C1 segment of cervical spinal cord (tissue), 14 donors: ENCODE measurements around the gene GYS1.
"Not testable (repeated sequence)": the region's sequence is repeated elsewhere in the genome, so short reads cannot be mapped to it uniquely, and the experiment has no call there.

Source experiments
- DNase-seq, 14 donors: peaks; one replicate each; lab custom pipeline; 2025; lab: John Stamatoyannopoulos, UW

The GYS1 gene

GRCh38 chr19:48943081-48943480, 50.0 kb downstream of the GYS1 start:
- DNase-seq: no peak

GRCh38 chr19:48940902-48941301, 52.2 kb downstream of the GYS1 start:
- DNase-seq: no peak

DNA sequence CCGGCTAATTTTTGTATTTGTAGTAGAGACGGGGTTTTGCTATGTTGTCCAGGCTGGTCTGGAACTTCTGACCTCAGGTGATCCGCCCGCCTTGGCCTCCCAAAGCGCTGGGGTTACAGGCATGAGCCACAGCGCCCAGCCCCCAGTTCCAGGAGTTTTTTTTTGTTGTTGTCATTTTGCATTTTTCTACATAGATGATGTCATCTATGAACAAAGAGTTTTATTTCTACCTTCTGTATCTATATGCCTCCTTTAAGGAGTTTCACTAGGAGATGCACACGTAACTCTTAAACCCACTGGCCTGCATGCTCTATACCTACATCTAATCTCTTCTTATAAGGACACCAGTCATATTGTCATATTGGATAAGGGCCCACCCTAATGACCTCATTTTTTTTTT, 54.9 kb downstream of the GYS1 start:
- no peak for DNase-seq

DNA sequence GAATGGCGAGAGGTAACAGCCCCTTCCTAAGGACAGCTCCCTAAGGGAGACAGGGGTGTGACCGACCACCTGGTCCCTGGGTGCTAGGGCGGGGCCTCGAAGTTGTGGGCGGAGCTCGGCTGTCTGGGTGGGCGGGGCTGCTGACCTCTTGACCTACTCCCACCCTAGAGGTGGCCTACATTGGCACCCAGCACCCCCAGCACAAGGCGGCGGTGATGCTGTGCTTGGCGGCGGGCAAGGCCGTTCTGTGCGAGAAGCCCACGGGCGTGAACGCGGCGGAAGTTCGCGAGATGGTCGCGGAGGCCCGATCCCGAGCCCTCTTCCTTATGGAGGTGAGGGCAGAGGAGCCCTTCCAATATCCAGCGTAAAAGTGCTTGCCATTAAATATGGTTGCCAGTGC, 57.2 kb downstream of the GYS1 start:
- DNase-seq: no peak

DNA sequence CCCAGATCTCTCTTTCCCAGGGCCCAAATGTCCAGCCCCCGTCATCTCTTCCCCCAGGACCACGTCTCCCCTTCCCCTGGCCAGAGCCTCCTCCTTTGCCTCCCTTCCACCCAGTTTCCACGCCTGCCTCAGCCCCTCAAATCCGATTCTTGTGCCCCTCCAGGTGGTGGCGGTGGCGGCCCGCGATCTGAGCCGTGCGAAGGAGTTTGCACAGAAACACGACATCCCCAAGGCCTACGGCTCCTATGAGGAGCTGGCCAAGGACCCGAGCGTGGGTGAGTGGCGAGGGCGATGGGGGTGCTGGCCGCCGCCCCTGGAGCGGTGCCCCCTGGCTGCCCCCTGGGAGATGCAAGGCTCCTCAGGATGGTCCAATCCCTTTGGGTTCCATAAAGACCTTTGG, 58.3 kb downstream of the GYS1 start:
- DNase-seq: no peak

- DNase-seq: peak in 9 of 14 donors; percentile 4 to 78 (median 26)
Measured at GRCh38 chr19:48933382-48933932, 59.7 kb downstream of the GYS1 start, which contains the start of gene DHDH. Gene DHDH (plus strand): TSS chr19:48933699. CDS start chr19:48933722, 23 bp downstream.

DNA sequence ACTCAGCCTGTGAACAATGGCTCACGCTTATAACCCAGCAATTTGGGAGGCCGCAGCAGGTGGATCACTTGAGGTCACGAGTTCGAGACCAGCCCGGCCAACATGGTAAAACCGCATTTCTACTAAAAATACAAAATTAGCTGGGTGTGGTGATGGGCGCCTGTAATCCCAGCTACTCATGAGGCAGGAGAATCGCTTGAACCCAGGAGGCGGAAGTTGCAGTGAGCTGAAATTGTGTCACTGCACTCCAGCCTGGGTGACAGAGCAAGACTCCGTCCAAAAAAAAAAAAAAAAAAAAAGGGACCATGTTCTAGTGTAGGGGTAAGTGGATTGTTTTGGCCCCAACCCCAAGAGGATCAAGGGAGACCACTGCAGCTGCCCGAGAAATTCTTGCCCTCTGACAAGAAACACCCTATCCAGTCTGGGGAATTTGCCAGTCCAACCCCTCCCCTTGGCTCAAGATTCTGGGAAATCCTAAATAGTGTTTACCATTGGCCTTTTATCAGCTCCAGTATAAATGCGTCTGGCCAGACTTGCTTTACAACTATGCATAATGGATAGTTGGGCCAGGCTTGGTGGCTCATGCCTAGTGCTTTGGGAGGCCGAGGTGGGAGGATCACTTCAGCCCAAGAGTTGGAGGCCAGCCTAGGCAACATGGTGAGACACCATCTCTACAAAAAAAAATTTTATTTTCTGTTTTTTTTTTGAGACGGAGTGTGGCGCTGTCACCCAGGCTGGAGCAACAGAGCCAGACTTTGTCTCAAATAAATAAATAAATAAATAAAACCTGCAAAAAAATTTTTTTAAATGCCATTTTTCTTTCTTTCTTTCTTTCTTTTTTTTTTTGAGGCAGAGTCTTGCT, 64.7 kb downstream of the GYS1 start:
- DNase-seq: no peak

DNA sequence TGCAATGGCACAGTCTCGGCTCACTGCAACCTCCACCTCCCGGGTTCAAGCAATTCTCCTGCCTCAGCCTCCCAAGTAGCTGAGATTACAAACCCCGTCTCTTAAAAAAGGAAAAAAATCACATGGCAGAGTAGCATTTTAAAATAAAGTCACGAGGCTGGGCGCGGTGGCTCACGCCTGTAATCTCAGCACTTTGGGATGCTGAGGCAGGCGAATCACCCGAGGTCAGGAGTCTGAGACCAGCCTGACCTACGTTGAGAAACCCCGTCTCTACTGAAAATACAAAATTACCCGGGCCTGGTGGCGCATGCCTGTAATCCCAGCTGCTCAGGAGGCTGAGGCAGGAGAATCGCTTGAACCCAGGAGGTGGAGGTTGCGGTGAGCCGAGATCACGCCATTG, 65.4 kb downstream of the GYS1 start:
- DNase-seq: not testable (repeated sequence)

- peak in 7 of 14 donors; percentile 2 to 42 (median 14) for DNase-seq
Measured at GRCh38 chr19:48926909-48927308, 66.2 kb downstream of the GYS1 start.

GRCh38 chr19:48925890-48926289, 67.2 kb downstream of the GYS1 start:
- not testable (repeated sequence) for DNase-seq

- no peak for DNase-seq
Measured at GRCh38 chr19:48925240-48925843, 67.8 kb downstream of the GYS1 start.

DNA sequence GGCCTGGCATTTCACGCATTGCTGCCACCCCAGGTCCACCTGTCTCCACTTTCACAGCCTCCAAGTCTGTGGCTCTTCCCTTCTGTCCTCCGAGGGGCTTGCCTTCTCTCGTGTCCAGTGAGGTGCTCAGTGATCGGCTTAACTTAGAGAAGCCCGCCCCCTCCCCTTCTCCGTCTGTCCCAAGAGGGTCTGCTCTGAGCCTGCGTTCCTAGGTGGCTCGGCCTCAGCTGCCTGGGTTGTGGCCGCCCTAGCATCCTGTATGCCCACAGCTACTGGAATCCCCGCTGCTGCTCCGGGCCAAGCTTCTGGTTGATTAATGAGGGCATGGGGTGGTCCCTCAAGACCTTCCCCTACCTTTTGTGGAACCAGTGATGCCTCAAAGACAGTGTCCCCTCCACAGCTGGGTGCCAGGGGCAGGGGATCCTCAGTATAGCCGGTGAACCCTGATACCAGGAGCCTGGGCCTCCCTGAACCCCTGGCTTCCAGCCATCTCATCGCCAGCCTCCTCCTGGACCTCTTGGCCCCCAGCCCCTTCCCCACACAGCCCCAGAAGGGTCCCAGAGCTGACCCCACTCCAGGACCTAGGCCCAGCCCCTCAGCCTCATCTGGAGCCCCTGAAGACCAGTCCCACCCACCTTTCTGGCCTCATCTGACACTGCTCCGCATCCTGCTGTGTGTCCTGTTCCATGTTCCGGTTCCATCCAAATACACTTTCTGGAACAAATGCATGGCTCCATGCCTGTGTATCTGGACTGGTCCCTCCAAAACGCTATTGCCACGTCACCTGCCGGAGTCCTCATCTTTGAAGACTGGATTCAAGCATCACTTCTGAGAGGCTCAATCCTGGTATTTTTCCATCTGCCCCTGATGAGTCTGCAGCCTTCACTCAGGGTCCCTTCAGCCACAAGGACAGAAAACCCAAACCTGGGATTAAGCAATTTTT, 70.3 kb downstream of the GYS1 start:
- DNase-seq: peak in 1 of 14 donors; percentile 54

GRCh38 chr19:48921721-48922500, 71.2 kb downstream of the GYS1 start:
- no peak for DNase-seq

DNA sequence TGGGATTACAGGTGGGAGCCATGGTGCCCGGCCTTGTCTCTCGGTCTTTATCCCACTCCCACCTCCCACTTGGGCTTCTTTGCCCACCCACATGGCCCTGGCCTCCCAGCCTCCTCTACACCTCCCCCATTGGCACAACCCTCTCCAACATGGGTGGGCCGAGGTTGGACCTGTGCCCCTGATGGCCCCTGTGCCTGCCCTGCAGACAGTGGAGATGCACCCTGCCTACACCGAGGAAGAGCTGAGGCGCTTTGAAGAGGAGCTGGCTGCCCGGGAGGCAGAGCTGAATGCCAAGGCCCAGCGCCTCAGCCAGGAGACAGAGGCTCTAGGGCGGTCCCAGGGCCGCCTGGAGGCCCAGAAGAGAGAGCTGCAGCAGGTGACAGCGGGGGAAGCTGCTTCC, 72.2 kb downstream of the GYS1 start:
- DNase-seq: no peak

DNA sequence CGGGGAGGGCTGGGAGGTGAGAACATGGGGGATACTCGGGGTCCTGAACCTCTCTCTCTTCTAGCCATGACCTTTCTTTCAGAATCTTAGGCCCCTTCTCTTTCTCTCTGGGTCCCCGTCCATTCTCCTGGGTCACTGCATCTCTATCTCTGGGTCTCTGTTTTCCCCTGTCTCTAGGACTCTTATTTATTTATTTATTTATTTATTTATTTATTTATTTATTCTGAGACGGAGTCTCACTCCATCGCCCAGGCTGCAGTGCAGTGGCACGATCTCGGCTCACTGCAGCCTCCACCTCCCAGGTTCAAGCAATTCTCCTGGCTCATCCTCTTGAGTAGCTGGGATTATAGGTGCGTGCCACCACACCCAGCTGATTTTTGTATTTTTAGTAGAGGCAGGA, 73.8 kb downstream of the GYS1 start:
- not testable (repeated sequence) for DNase-seq

DNA sequence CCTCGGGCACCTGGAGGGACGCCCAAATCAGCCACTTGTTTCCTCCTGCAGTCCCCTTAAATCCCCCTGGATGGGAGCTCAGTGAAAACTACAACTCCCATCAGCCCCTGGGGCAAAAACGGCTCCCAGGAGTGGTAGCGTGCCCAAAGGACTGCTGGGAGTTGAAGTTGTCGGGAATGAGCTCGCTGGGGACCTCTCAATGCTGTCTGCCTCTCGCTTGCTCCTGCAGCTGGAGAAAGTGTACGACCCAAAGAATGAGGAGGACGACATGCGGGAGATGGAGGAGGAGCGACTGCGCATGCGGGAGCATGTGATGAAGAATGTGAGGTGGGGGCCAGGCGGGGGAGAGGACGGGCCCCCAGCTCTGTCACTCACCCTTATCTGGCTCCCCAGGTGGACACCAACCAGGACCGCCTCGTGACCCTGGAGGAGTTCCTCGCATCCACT, 74.3 kb downstream of the GYS1 start:
- peak in 1 of 14 donors; percentile 13 for DNase-seq
